ENCODE data around the gene PIAS1.

- TF ChIP-seq CTCF (IDR thresholded peaks at IDR 0.05) (no peak), POLR2A (IDR thresholded peaks at IDR 0.05) (no peak)
Measured at GRCh38 chr15:68017201-68017600, 36.9 kb upstream of the PIAS1 start.

All from body of pancreas (tissue), 4 donors.